Measurements from ENCODE around the gene RRAS2. TPM values are rescaled to one million over a fixed set of nuclear protein-coding genes. Genes with fewer than 3 reads are reported as not detected.

Gene RRAS2
- total RNA-seq, 5 donors from 2014 or later (not counting 1 experiment from before 2014, with no cell fraction given): 17.9 to 30.2 (median 18.5) TPM

DNA sequence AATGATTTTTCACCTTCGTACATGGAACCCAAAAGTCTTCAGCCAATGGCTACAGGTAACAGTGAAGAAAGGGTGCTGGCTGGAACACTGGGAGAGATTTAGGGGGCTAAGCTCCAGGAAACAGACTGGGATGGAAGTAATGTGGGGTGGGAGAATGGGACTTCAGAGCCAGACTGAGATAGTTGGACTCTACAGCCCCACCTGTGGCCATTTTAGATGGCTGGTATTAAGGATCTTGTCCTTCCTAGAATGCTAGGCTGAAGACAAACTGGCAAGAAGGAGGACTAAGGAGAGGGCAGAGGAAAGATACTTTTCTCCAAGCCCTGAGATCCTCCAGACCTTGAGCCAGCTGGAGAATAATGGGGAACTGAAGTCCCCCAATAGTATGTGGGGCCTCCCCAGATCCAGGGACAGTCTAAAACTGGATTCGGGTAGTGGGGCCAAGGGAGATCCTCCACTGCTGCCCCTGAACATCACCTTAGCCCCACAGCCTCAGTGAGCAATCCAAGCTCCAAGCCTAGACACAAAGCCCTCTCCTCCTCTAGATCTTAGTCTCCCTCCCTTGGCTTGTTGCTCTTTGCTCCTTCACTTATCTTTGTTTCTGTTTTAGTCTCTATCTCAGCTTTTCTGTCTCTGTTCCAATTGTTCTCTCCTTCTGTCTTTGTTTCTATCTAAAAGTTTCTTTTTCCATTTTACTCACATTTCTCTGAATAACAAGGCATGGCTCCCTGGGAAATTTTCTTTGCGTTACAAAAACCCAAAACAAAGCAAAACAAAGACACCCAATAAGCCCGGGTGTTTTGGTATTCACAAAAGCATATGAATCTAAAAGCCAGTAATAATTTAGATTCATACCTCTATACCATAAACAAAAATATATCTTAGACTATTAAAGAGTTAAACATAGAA lies 16.2 kb upstream of the RRAS2 start:
- Mint-ChIP-seq H3K4me1 (no peaks in the 10 kb centered on the region), H3K27me3 (peaks cover 9 to 10% of the 10 kb centered on the region in 2 donors), H3K27ac (no peak overlapping the region), H3K9me3 (no peaks in the 10 kb centered on the region), H3K36me3 (peaks cover 3% of the 10 kb centered on the region), H3K4me3 (no peak overlapping the region)
- Histone ChIP-seq H3K4me3 (ENCODE audit: control insufficient read depth in 1 of 2, extremely low read depth in 1 of 2, low read length in 1 of 2) (no peak overlapping the region), H3K4me1 (ENCODE audit: control insufficient read depth in 1 of 2, extremely low read depth in 1 of 2, insufficient read depth in 2 of 2, low read length in 2 of 2) (no peaks in the 10 kb centered on the region), H3K27me3 (replicated peaks in 1 of 2; ENCODE audit: control insufficient read depth in 2 of 2, extremely low read depth in 1 of 2, insufficient read depth in 2 of 2, low read length in 1 of 2) (peaks cover 4 to 9% of the 10 kb centered on the region in 2 experiments), H3K27ac (ENCODE audit: low read length) (no peak overlapping the region), H3K36me3 (ENCODE audit: control insufficient read depth in 2 of 2, extremely low read depth in 1 of 2, insufficient read depth in 1 of 2, low read length in 1 of 2) (no peaks in the 10 kb centered on the region), H3K9me3 (no peaks in the 10 kb centered on the region)
- DNase-seq (no peak), ATAC-seq (replicated peaks in 1 of 4) (no peak)
- WGBS (ENCODE audit: insufficient coverage): 71% methylated on average over 1 of the region's 4 CpGs
- ChIA-PET POLR2A (no interaction called here), CTCF (interaction anchor here in 1 of 2 donors (1.2 kb wide), 1 partner anchor 67 kb away, joined by 3 read pairs; no protein-coding TSS in a partner anchor)

DNA sequence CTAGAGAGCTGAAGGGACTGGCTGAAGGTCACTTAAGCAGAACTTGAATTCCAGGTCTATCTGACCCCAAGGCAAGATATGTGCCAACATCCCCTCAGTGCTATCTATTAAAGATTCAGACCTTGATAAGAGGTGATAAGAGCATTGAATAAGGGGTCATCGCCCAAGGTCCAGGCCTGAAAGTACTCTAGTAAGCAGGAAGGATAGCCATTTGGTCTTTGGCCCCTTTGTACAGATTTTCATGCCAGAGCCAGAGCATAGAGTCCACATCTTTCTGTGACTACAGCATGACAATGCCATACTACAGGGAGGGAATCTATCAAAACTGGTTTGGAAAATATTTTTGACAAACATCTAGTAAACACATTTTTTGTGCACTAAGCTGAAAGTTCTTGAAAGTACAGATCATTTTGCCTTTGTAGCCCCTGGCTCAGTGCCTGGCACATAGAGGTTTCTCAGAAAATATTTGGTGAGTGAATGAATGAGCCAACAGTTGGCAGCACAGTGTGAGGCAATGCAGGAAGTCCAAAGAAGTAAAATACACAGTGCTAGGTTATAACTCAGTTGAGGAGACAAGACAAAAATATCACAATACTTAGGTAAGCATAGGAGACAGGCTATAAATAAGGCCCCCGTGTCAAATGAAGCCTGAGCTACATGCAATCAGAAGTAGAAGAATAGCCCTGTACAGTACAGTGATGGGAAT lies 15.1 kb upstream of the RRAS2 start:
- DNase-seq: no peak
- Histone ChIP-seq H3K36me3 (ENCODE audit: control insufficient read depth in 2 of 2, extremely low read depth in 1 of 2, insufficient read depth in 1 of 2, low read length in 1 of 2) (no peaks in the 10 kb centered on the region), H3K4me3 (ENCODE audit: control insufficient read depth in 1 of 2, extremely low read depth in 1 of 2, low read length in 1 of 2) (no peak overlapping the region), H3K27me3 (replicated peaks in 1 of 2; ENCODE audit: control insufficient read depth in 2 of 2, extremely low read depth in 1 of 2, insufficient read depth in 2 of 2, low read length in 1 of 2) (peaks cover 4 to 7% of the 10 kb centered on the region in 2 experiments), H3K4me1 (ENCODE audit: control insufficient read depth in 1 of 2, extremely low read depth in 1 of 2, insufficient read depth in 2 of 2, low read length in 2 of 2) (no peaks in the 10 kb centered on the region), H3K27ac (ENCODE audit: low read length) (no peak overlapping the region), H3K9me3 (no peaks in the 10 kb centered on the region)
- Mint-ChIP-seq H3K4me1 (no peaks in the 10 kb centered on the region), H3K4me3 (no peak overlapping the region), H3K36me3 (peaks cover 3% of the 10 kb centered on the region), H3K27me3 (peaks cover 5 to 7% of the 10 kb centered on the region in 2 donors), H3K27ac (no peak overlapping the region), H3K9me3 (no peaks in the 10 kb centered on the region)
- ATAC-seq (replicated peaks in 1 of 4): no peak
- WGBS (ENCODE audit: insufficient coverage): no CpG with 5 or more reads among the region's 2 CpGs
- ChIA-PET CTCF (interaction anchor here in 1 of 2 donors (1.2 kb wide), 1 partner anchor 66 kb away, joined by 3 read pairs; no protein-coding TSS in a partner anchor), POLR2A (interaction anchor here in 1 of 2 donors (0.6 kb wide), 1 partner anchor 21 kb away, joined by 4 read pairs; no protein-coding TSS in a partner anchor)

DNA sequence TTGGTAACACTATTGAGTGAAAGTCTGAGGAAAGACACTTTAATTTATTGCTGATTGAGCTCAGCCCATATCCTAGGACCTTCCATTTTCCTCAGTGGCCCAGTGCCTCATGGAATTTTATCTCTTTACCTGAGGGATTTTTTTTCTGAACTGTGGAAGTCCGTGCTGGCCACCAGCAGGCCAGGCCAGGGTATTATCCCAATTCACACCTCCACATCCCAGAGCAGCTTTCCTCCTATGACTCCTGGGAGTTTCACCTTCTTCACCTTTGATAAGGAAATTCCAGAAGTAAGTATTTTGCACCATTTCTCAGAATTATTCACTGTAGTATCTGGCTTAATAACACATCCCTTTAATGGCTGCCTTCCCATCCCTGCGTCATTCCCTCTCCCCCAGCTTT lies 13.0 kb upstream of the RRAS2 start:
- Mint-ChIP-seq H3K4me1 (peaks cover 2 to 3% (median 3%) of the 10 kb centered on the region in 3 donors), H3K4me3 (no peak overlapping the region), H3K27me3 (no peaks in the 10 kb centered on the region), H3K27ac (no peak overlapping the region), H3K36me3 (no peaks in the 10 kb centered on the region), H3K9me3 (no peaks in the 10 kb centered on the region)
- Histone ChIP-seq H3K27me3 (replicated peaks in 1 of 2; ENCODE audit: control insufficient read depth in 2 of 2, extremely low read depth in 1 of 2, insufficient read depth in 2 of 2, low read length in 1 of 2) (no peaks in the 10 kb centered on the region), H3K9me3 (no peaks in the 10 kb centered on the region), H3K27ac (ENCODE audit: low read length) (no peak overlapping the region), H3K4me3 (ENCODE audit: control insufficient read depth in 1 of 2, extremely low read depth in 1 of 2, low read length in 1 of 2) (no peak overlapping the region), H3K36me3 (ENCODE audit: control insufficient read depth in 2 of 2, extremely low read depth in 1 of 2, insufficient read depth in 1 of 2, low read length in 1 of 2) (no peaks in the 10 kb centered on the region), H3K4me1 (ENCODE audit: control insufficient read depth in 1 of 2, extremely low read depth in 1 of 2, insufficient read depth in 2 of 2, low read length in 2 of 2) (peaks cover 0 to under 1% of the 10 kb centered on the region in 2 experiments)
- POLR2A ChIA-PET: no interaction called here
- no peak for ATAC-seq (replicated peaks in 1 of 4)
- WGBS (ENCODE audit: insufficient coverage): no CpG with 5 or more reads among the region's 2 CpGs
- CTCF ChIA-PET: interaction anchor here in 1 of 2 donors (0.5 kb wide), 1 partner anchor 77 kb away, joined by 4 read pairs; no protein-coding TSS in a partner anchor
- DNase-seq: no peak

DNA sequence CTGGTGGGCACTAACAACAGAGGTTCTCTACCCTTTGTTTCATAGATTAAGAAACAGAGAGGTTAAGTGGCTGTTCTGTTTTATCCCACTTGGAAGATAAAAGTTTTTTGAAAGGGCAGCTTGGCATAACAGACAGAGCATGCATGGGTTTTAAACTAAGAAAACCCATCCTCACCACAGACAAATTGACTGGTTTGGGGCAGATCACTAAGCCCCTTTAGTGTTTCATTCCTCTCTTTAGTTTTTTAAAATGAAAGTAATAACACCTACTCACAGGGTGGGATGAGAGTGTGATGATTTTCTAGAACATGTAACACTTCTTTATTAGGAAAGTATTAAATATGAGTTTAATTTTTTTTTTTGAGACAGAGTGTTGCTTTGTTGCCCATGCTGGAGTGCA lies 12.3 kb upstream of the RRAS2 start:
- ATAC-seq (replicated peaks in 1 of 4): no peak
- H3K4me1 Mint-ChIP-seq: peaks cover 4 to 6% (median 5%) of the 10 kb centered on the region in 3 donors
- H3K27ac Mint-ChIP-seq: no peak overlapping the region
- POLR2A ChIA-PET: no interaction called here
- H3K27me3 Mint-ChIP-seq: no peaks in the 10 kb centered on the region
- H3K36me3 ChIP-seq (ENCODE audit: control insufficient read depth in 2 of 2, extremely low read depth in 1 of 2, insufficient read depth in 1 of 2, low read length in 1 of 2): no peaks in the 10 kb centered on the region
- no peak overlapping the region for H3K27ac ChIP-seq (ENCODE audit: low read length)
- no peak overlapping the region for H3K4me3 ChIP-seq (ENCODE audit: control insufficient read depth in 1 of 2, extremely low read depth in 1 of 2, low read length in 1 of 2)
- CTCF ChIA-PET: interaction anchor here in 1 of 2 donors (0.5 kb wide), 1 partner anchor 78 kb away, joined by 4 read pairs; no protein-coding TSS in a partner anchor
- H3K4me1 ChIP-seq (ENCODE audit: control insufficient read depth in 1 of 2, extremely low read depth in 1 of 2, insufficient read depth in 2 of 2, low read length in 2 of 2): peaks cover 0 to 2% of the 10 kb centered on the region in 2 experiments
- H3K27me3 ChIP-seq (replicated peaks in 1 of 2; ENCODE audit: control insufficient read depth in 2 of 2, extremely low read depth in 1 of 2, insufficient read depth in 2 of 2, low read length in 1 of 2): no peaks in the 10 kb centered on the region
- H3K4me3 Mint-ChIP-seq: no peak overlapping the region
- no peaks in the 10 kb centered on the region for H3K9me3 Mint-ChIP-seq
- H3K36me3 Mint-ChIP-seq: no peaks in the 10 kb centered on the region
- no peak for DNase-seq
- H3K9me3 ChIP-seq: no peaks in the 10 kb centered on the region

DNA sequence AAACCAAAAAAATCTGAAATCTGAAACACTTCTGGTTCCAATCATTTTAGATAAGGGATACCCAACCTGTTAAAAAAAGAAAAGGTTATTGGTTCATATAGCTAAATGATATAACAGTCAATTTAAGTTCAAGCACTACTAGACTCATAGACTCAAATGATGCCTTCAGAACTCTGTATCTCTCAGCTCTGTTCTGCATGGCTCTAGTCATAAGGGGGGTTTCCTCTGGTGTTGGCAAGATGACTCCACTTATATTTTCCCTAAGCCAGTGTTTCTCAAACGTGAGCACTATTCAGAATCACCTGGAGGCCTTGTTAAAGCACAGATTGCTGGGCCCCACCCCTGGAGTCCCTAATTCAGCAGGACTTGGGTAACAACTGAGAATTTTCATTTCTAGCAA lies 11.5 kb upstream of the RRAS2 start:
- Mint-ChIP-seq H3K27ac (no peak overlapping the region), H3K9me3 (no peaks in the 10 kb centered on the region), H3K4me1 (peaks cover 4 to 6% (median 5%) of the 10 kb centered on the region in 3 donors)

DNA sequence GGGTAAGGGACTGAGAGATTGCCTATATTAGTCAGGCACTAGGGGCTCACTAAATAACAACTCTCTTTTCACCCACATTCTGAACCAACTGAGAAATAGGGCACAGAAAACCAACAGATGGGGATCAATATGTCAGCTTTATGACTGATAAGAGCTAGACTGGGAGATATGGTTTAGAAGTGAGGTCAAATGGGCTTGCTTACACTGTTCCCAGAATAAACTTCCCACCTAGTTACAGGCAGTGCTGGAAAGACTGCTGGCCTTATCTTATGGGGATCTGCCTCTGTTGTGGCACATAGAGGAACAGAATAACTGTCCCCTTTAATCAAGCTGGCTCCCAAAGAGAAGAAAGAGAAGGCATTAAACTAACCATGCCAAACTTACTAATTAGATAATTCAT lies 10.6 kb upstream of the RRAS2 start:
- no peak overlapping the region for H3K27ac ChIP-seq (ENCODE audit: low read length)
- H3K4me3 Mint-ChIP-seq: no peak overlapping the region
- ChIA-PET POLR2A (interaction anchor here in 1 of 2 donors (0.6 kb wide), 1 partner anchor 46 kb away, joined by 3 read pairs; no protein-coding TSS in a partner anchor), CTCF (no interaction called here)
- peaks cover 0 to 2% of the 10 kb centered on the region in 2 experiments for H3K4me1 ChIP-seq (ENCODE audit: control insufficient read depth in 1 of 2, extremely low read depth in 1 of 2, insufficient read depth in 2 of 2, low read length in 2 of 2)
- H3K27me3 ChIP-seq (replicated peaks in 1 of 2; ENCODE audit: control insufficient read depth in 2 of 2, extremely low read depth in 1 of 2, insufficient read depth in 2 of 2, low read length in 1 of 2): no peaks in the 10 kb centered on the region
- no peaks in the 10 kb centered on the region for H3K36me3 ChIP-seq (ENCODE audit: control insufficient read depth in 2 of 2, extremely low read depth in 1 of 2, insufficient read depth in 1 of 2, low read length in 1 of 2)
- H3K27ac Mint-ChIP-seq: no peak overlapping the region
- H3K4me1 Mint-ChIP-seq: peaks cover 4 to 6% (median 5%) of the 10 kb centered on the region in 3 donors
- no peak for DNase-seq
- no peaks in the 10 kb centered on the region for H3K27me3 Mint-ChIP-seq
- H3K36me3 Mint-ChIP-seq: no peaks in the 10 kb centered on the region
- no peak overlapping the region for H3K4me3 ChIP-seq (ENCODE audit: control insufficient read depth in 1 of 2, extremely low read depth in 1 of 2, low read length in 1 of 2)
- no peaks in the 10 kb centered on the region for H3K9me3 ChIP-seq
- H3K9me3 Mint-ChIP-seq: no peaks in the 10 kb centered on the region
- no peak for ATAC-seq (replicated peaks in 1 of 4)

More for the DNA sequence above, 11.5 kb upstream of the RRAS2 start:
- Histone ChIP-seq H3K4me3 (ENCODE audit: control insufficient read depth in 1 of 2, extremely low read depth in 1 of 2, low read length in 1 of 2) (no peak overlapping the region), H3K27ac (ENCODE audit: low read length) (no peak overlapping the region), H3K9me3 (no peaks in the 10 kb centered on the region), H3K4me1 (ENCODE audit: control insufficient read depth in 1 of 2, extremely low read depth in 1 of 2, insufficient read depth in 2 of 2, low read length in 2 of 2) (peaks cover 0 to 2% of the 10 kb centered on the region in 2 experiments), H3K27me3 (replicated peaks in 1 of 2; ENCODE audit: control insufficient read depth in 2 of 2, extremely low read depth in 1 of 2, insufficient read depth in 2 of 2, low read length in 1 of 2) (no peaks in the 10 kb centered on the region), H3K36me3 (ENCODE audit: control insufficient read depth in 2 of 2, extremely low read depth in 1 of 2, insufficient read depth in 1 of 2, low read length in 1 of 2) (no peaks in the 10 kb centered on the region)
- H3K4me3 Mint-ChIP-seq: no peak overlapping the region
- WGBS (ENCODE audit: insufficient coverage): no CpG with 5 or more reads among the region's 1 CpG
- DNase-seq (no peak), ATAC-seq (replicated peaks in 1 of 4) (no peak)
- H3K36me3 Mint-ChIP-seq: no peaks in the 10 kb centered on the region
- no peaks in the 10 kb centered on the region for H3K27me3 Mint-ChIP-seq
- CTCF ChIA-PET: no interaction called here
- POLR2A ChIA-PET: no interaction called here

Measured in T-cell (primary cell).